Measurements from ENCODE around the gene NLGN1. TPM values are rescaled to one million over a fixed set of nuclear protein-coding genes. Genes with fewer than 3 reads are reported as not detected.

Gene NLGN1
- total RNA-seq, 2 donors from 2014 or later, result not detected

GRCh38 chr3:174156200-174156599 is 758.7 kb downstream of the NLGN1 start:
- Mint-ChIP-seq H3K9me3 (no peaks in the 10 kb centered on the region), H3K4me1 (no peaks in the 10 kb centered on the region), H3K27ac (no peak overlapping the region), H3K4me3 (no peak overlapping the region), H3K36me3 (ENCODE audit: low read depth) (no peaks in the 10 kb centered on the region), H3K27me3 (no peaks in the 10 kb centered on the region)
- ATAC-seq (replicated peaks), result no peak

DNA sequence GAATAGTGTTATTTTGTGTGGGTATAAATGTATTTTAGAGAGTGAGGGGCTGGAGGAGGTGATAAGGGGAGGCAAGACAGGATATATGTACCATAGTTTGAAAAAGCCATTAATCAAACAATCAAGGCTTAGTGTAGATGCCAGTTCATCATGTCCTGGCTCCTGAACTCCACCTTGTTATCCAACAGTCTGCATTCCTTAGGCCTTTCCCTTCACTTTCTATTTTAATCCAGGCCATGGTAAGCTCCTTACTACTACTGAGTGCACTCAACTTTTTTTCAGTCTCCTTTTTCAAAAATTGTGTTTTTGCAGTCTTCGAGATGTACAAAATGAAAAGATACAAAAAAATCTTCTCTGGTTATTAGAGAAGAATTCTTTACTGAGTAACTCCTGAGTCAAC is 761.1 kb downstream of the NLGN1 start:
- no peaks in the 10 kb centered on the region for H3K36me3 Mint-ChIP-seq (ENCODE audit: low read depth)
- H3K27ac Mint-ChIP-seq, result no peak overlapping the region

DNA sequence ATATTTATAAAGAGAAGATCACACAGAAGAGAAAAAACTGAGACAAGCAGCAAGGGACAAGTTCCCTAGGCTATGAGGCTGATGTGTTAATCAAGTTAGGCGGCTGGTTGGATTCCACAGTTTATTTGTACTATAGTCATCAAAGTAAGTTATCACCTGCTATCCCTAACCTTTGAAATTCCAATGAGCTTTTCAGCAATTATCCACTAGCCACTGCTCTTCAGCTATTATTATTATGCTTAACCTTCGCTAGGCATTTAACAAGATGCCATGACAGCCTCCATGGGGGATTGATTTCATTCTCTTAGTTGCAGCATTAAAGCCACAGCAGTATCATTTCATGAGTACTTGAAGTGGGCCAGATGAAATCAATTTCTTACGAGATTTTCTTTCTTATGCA is 762.1 kb downstream of the NLGN1 start:
- Mint-ChIP-seq H3K27ac (no peak overlapping the region), H3K27me3 (no peaks in the 10 kb centered on the region), H3K36me3 (ENCODE audit: low read depth) (no peaks in the 10 kb centered on the region), H3K4me3 (no peak overlapping the region), H3K4me1 (no peaks in the 10 kb centered on the region), H3K9me3 (peaks cover 6% of the 10 kb centered on the region)
- ATAC-seq (replicated peaks), result no peak

More for the DNA sequence above, 761.1 kb downstream of the NLGN1 start:
- ATAC-seq (replicated peaks), result no peak
- Mint-ChIP-seq H3K4me1 (no peaks in the 10 kb centered on the region), H3K4me3 (no peak overlapping the region), H3K9me3 (no peaks in the 10 kb centered on the region), H3K27me3 (no peaks in the 10 kb centered on the region)

- no peaks in the 10 kb centered on the region for H3K36me3 Mint-ChIP-seq (ENCODE audit: low read depth)
- no peak overlapping the region for H3K27ac Mint-ChIP-seq
- H3K4me1 Mint-ChIP-seq, result no peaks in the 10 kb centered on the region
- H3K9me3 Mint-ChIP-seq, result peaks cover 16% of the 10 kb centered on the region
- H3K4me3 Mint-ChIP-seq, result no peak overlapping the region
- H3K27me3 Mint-ChIP-seq, result no peaks in the 10 kb centered on the region
- ATAC-seq (replicated peaks), result no peak
Measured at GRCh38 chr3:174162550-174162949, 765.0 kb downstream of the NLGN1 start.

DNA sequence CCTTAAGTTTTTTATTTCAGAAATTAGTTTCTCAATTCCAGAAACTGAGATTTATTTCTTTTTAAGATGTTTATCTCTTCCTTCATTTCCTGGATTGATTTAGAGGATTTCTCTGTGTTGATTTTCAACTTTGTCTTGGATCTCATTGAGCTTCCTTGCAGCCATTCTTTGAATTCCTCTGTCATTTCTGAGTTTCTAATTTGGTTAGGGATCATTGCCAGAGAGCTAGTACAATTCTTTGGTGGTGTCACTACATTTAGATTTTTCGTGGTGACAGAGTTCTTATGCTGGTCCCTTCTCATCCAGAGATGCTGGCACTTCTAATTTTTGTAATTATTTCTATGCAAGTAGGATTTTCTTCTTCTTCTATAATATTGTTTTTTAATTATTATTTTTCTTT is 770.5 kb downstream of the NLGN1 start:
- H3K9me3 Mint-ChIP-seq, result peaks cover 19% of the 10 kb centered on the region
- no peak for ATAC-seq (replicated peaks)
- no peak overlapping the region for H3K4me3 Mint-ChIP-seq
- no peak overlapping the region for H3K27ac Mint-ChIP-seq
- no peaks in the 10 kb centered on the region for H3K4me1 Mint-ChIP-seq
- no peaks in the 10 kb centered on the region for H3K36me3 Mint-ChIP-seq (ENCODE audit: low read depth)
- no peaks in the 10 kb centered on the region for H3K27me3 Mint-ChIP-seq

DNA sequence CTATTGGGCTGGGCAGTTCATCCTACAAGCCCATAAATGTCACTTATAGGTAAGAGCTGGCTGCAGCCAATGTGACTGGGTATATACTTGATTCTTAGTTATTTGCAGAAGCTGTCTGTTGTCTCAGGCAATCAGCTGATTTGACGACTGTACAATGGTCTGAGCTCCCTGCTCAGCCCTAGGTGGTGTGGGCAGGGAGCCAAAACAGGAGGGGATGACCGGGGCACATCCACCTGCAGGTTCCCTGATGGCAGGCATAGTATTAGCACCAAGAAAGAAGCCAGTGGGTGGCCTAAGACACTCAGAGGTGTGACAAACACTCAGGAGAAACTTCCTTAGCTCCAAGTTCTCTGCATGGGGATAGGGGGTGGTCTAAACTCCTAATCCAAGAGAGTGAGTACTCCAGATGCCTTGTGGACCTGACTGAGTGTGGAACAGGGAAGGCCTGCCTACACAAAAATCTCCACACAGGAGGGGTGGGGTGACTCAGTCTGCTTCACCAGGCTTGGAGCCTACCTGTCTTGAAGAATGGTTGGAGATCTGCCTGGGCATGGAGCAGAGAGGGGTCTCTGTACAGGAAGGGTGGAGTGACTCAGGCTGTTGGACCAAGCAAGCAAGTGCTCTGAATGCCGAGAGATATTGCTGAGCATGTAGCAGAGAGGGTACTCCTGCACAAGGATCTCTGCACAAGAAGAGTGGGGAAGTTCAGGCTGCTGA is 771.2 kb downstream of the NLGN1 start:
- Mint-ChIP-seq H3K27me3 (no peaks in the 10 kb centered on the region), H3K9me3 (peaks cover 20% of the 10 kb centered on the region), H3K4me1 (no peaks in the 10 kb centered on the region), H3K27ac (no peak overlapping the region), H3K36me3 (ENCODE audit: low read depth) (no peaks in the 10 kb centered on the region), H3K4me3 (no peak overlapping the region)
- ATAC-seq (replicated peaks), result no peak

DNA sequence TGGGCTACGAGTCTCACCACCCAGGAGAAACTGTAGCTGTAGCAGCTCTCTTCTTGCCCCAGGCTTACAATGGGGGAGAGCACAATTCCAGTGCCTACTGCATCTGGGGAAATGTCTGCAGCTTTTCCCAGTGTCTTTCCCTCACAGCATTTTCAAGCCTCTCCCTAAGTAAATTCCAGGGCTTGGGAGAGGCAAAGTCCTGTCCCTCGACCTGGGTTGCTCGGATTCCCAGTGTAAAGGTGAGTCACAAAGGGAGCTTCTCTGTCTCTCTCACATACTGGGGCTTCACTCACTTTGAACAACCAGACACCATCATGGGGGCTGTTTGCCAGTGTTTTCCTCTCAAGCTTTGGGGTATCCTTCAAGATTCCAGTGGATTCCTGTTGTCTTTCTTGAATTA is 772.2 kb downstream of the NLGN1 start:
- Mint-ChIP-seq H3K9me3 (peaks cover 16% of the 10 kb centered on the region), H3K4me1 (no peaks in the 10 kb centered on the region)

DNA sequence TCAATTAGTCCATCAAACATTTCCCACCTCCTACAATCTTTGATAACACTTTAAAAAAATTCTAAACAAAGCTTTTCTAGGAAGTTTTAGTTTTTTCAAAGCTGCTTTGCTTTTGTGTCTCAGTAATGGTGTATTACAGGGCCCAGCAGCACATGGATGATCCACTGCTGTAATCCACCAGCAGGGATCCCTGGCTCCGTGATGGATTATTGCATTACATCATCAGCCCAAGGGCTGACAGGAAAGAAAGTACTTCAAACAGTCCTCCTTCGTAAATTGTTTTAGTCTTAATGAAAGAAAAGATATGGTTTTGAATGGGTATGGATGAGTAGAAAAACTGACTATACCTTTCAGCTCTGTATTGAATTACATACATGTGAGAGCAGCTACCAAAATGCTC is 772.7 kb downstream of the NLGN1 start:
- H3K4me3 Mint-ChIP-seq, result no peak overlapping the region
- H3K27ac Mint-ChIP-seq, result no peak overlapping the region
- peaks cover 12% of the 10 kb centered on the region for H3K9me3 Mint-ChIP-seq
- no peaks in the 10 kb centered on the region for H3K4me1 Mint-ChIP-seq
- no peaks in the 10 kb centered on the region for H3K27me3 Mint-ChIP-seq
- ATAC-seq (replicated peaks), result no peak
- H3K36me3 Mint-ChIP-seq (ENCODE audit: low read depth), result no peaks in the 10 kb centered on the region

More for the DNA sequence above, 772.2 kb downstream of the NLGN1 start:
- Mint-ChIP-seq H3K27me3 (no peaks in the 10 kb centered on the region), H3K36me3 (ENCODE audit: low read depth) (no peaks in the 10 kb centered on the region), H3K4me3 (no peak overlapping the region), H3K27ac (no peak overlapping the region)
- ATAC-seq (replicated peaks), result no peak

- Mint-ChIP-seq H3K36me3 (ENCODE audit: low read depth) (no peaks in the 10 kb centered on the region), H3K27me3 (no peaks in the 10 kb centered on the region), H3K4me3 (no peak overlapping the region), H3K9me3 (peaks cover 4% of the 10 kb centered on the region), H3K27ac (no peak overlapping the region), H3K4me1 (no peaks in the 10 kb centered on the region)
- ATAC-seq (replicated peaks), result no peak
Measured at GRCh38 chr3:174186377-174186989, 788.9 kb downstream of the NLGN1 start.

GRCh38 chr3:174191380-174191779 is 793.8 kb downstream of the NLGN1 start:
- no peak overlapping the region for H3K27ac Mint-ChIP-seq
- no peak for ATAC-seq (replicated peaks)
- no peaks in the 10 kb centered on the region for H3K4me1 Mint-ChIP-seq

GRCh38 chr3:174191895-174192294 is 794.4 kb downstream of the NLGN1 start:
- no peaks in the 10 kb centered on the region for H3K27me3 Mint-ChIP-seq
- ATAC-seq (replicated peaks), result no peak
- H3K36me3 Mint-ChIP-seq (ENCODE audit: low read depth), result no peaks in the 10 kb centered on the region
- H3K9me3 Mint-ChIP-seq, result no peaks in the 10 kb centered on the region
- no peak overlapping the region for H3K4me3 Mint-ChIP-seq
- H3K4me1 Mint-ChIP-seq, result no peaks in the 10 kb centered on the region
- H3K27ac Mint-ChIP-seq, result no peak overlapping the region

More at GRCh38 chr3:174191380-174191779, 793.8 kb downstream of the NLGN1 start:
- H3K9me3 Mint-ChIP-seq, result no peaks in the 10 kb centered on the region
- no peaks in the 10 kb centered on the region for H3K27me3 Mint-ChIP-seq
- no peaks in the 10 kb centered on the region for H3K36me3 Mint-ChIP-seq (ENCODE audit: low read depth)
- H3K4me3 Mint-ChIP-seq, result no peak overlapping the region

DNA sequence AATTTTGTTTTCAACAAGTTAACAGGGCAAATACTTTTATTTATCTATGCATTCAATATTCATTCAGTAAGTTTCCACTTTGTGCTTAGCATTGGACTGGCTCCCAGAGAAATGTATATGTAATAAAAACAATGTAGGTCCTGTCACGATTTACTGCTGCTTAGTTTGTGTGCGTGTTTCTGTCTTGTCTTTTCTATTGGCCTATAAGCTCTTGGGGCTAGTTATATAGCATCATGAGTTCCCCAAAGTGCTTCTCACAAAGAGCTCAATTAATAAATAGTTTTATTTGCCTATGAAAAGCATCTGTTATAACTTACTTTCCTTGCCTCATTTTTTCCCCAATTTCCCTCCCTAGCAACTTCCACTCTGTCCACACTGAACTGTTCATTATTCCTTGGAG is 794.9 kb downstream of the NLGN1 start:
- Mint-ChIP-seq H3K36me3 (ENCODE audit: low read depth) (no peaks in the 10 kb centered on the region), H3K27ac (no peak overlapping the region), H3K27me3 (no peaks in the 10 kb centered on the region), H3K9me3 (no peaks in the 10 kb centered on the region), H3K4me3 (no peak overlapping the region), H3K4me1 (no peaks in the 10 kb centered on the region)
- ATAC-seq (replicated peaks), result no peak

- Mint-ChIP-seq H3K4me1 (no peaks in the 10 kb centered on the region), H3K4me3 (no peak overlapping the region), H3K36me3 (ENCODE audit: low read depth) (no peaks in the 10 kb centered on the region), H3K27me3 (no peaks in the 10 kb centered on the region), H3K9me3 (no peaks in the 10 kb centered on the region), H3K27ac (no peak overlapping the region)
- no peak for ATAC-seq (replicated peaks)
Measured at GRCh38 chr3:174193604-174194003, 796.1 kb downstream of the NLGN1 start.

GRCh38 chr3:174197416-174197815 is 799.9 kb downstream of the NLGN1 start:
- no peak for ATAC-seq (replicated peaks)
- Mint-ChIP-seq H3K4me1 (no peaks in the 10 kb centered on the region), H3K27me3 (no peaks in the 10 kb centered on the region), H3K4me3 (no peak overlapping the region), H3K36me3 (ENCODE audit: low read depth) (no peaks in the 10 kb centered on the region), H3K9me3 (no peaks in the 10 kb centered on the region), H3K27ac (no peak overlapping the region)

- no peak overlapping the region for H3K4me3 Mint-ChIP-seq
- no peak overlapping the region for H3K27ac Mint-ChIP-seq
- no peaks in the 10 kb centered on the region for H3K27me3 Mint-ChIP-seq
- H3K36me3 Mint-ChIP-seq (ENCODE audit: low read depth), result no peaks in the 10 kb centered on the region
- no peak for ATAC-seq (replicated peaks)
- H3K9me3 Mint-ChIP-seq, result no peaks in the 10 kb centered on the region
- no peaks in the 10 kb centered on the region for H3K4me1 Mint-ChIP-seq
Measured at GRCh38 chr3:174198199-174198598, 800.7 kb downstream of the NLGN1 start.

All from activated T-helper 17 cell treated with anti-CD3 and anti-CD28 coated beads, Interleukin-2, amount 50 U/mL, for 72 hours (primary cell).